IMR-90 (cell line): Measurements from ENCODE around the gene PODXL. TPM values are rescaled to one million over a fixed set of nuclear protein-coding genes. Genes with fewer than 3 reads are reported as not detected.

ENCODE experiments used
- ATAC-seq: fragments of 200-7000 bp; cut with Tn5 transposase; 2 replicates; pipeline ENCODE4 v1.9.1; 2020; ENCODE audit warnings: low read depth, mild to moderate bottlenecking, moderate library complexity
- BruUV-seq: library from RNA; stranded (reverse); fragments of 400-500 nt; replicated peaks from 2 replicates; lab custom pipeline; 2021; lab: Mats Ljungman, UMichigan
- CTCF ChIA-PET: fragments of 300-600 bp; formaldehyde crosslinking; extraction: SDS; loops from one replicate; lab custom pipeline; 2021; ENCODE audit warnings: antibody characterized with exemption; lab: Yijun Ruan, JAX
- POLR2A ChIA-PET: fragments of 300-600 bp; sonication (Branson Sonifier 250); formaldehyde crosslinking; loops from one replicate; lab custom pipeline; 2022; ENCODE audit warnings: antibody characterized with exemption; ENCODE audit not compliant: unreplicated experiment; lab: Charles Lee
- DNase-seq: peaks from one replicate; pipeline ENCODE4 v3.0.0; 2013
- H2AFZ ChIP-seq: replicated peaks from 2 replicates; pipeline ENCODE3; 2013; ENCODE audit warnings: low read length, mild to moderate bottlenecking; ENCODE audit not compliant: poor library complexity
- H2AK5ac ChIP-seq: 2 replicates; pipeline ENCODE4 v1.6.1; 2013; ENCODE audit warnings: low read depth, low read length, inconsistent platforms
- H2AK9ac ChIP-seq: replicated peaks from 2 replicates; pipeline ENCODE3; 2013; ENCODE audit warnings: mild to moderate bottlenecking, low read depth, low read length, moderate library complexity; ENCODE audit not compliant: poor library complexity
- H2BK120ac ChIP-seq: 2 replicates; pipeline ENCODE4 v1.6.1; 2013; ENCODE audit warnings: low read depth, low read length, inconsistent platforms
- H2BK15ac ChIP-seq: 3 replicates; pipeline ENCODE4 v1.6.1; 2013; ENCODE audit warnings: low read depth, low read length, inconsistent platforms
- H2BK20ac ChIP-seq: 2 replicates; pipeline ENCODE4 v1.6.1; 2013; ENCODE audit warnings: low read depth, mild to moderate bottlenecking, inconsistent platforms, low read length, moderate library complexity
- H2BK5ac ChIP-seq: 2 replicates; pipeline ENCODE4 v1.6.1; 2013; ENCODE audit warnings: mild to moderate bottlenecking, low read depth, low read length, inconsistent platforms; ENCODE audit not compliant: poor library complexity, severe bottlenecking
- H3K14ac ChIP-seq: replicated peaks from 2 replicates; pipeline ENCODE4 v1.6.1; 2013; ENCODE audit warnings: low read depth, low read length, inconsistent platforms
- H3K18ac ChIP-seq: 2 replicates; pipeline ENCODE4 v1.6.1; 2013; ENCODE audit warnings: low read depth, low read length, control low read depth
- H3K23ac ChIP-seq: 2 replicates; pipeline ENCODE4 v1.6.1; 2013; ENCODE audit warnings: low read depth, low read length, inconsistent platforms
- H3K27ac ChIP-seq: 2 replicates; pipeline ENCODE4 v1.5.1; 2013; ENCODE audit warnings: mild to moderate bottlenecking, control low read depth, low read length; ENCODE audit not compliant: insufficient read depth
- H3K27me3 ChIP-seq: 2 replicates; pipeline ENCODE4 v1.6.1; 2013; ENCODE audit warnings: low read length; ENCODE audit not compliant: control insufficient read depth, insufficient read depth
- H3K36me3 ChIP-seq: 2 replicates; pipeline ENCODE4 v1.6.1; 2013; ENCODE audit warnings: low read length, mixed read lengths; ENCODE audit not compliant: control insufficient read depth, insufficient read depth
- H3K4ac ChIP-seq: 2 replicates; pipeline ENCODE4 v1.6.1; 2013; ENCODE audit warnings: low read depth, low read length, inconsistent platforms
- H3K4me1 ChIP-seq: 2 replicates; pipeline ENCODE4 v1.6.1; 2013; ENCODE audit warnings: low read length, mixed read lengths; ENCODE audit not compliant: control insufficient read depth, insufficient read depth
- H3K4me2 ChIP-seq: 2 replicates; pipeline ENCODE4 v1.6.1; 2013; ENCODE audit warnings: low read depth, mild to moderate bottlenecking, control low read depth, low read length, moderate library complexity
- H3K4me3 ChIP-seq: 2 replicates; pipeline ENCODE4 v1.5.1; 2013; ENCODE audit warnings: low read depth, mild to moderate bottlenecking, control low read depth, low read length, moderate library complexity; ENCODE audit not compliant: insufficient read depth
- H3K56ac ChIP-seq: 2 replicates; pipeline ENCODE4 v1.6.1; 2013; ENCODE audit warnings: low read length, inconsistent platforms; ENCODE audit not compliant: insufficient read depth; ENCODE audit errors: extremely low read depth
- H3K79me1 ChIP-seq, 2 experiments: 2 replicates each; pipeline ENCODE4 v1.6.1; 2013; ENCODE audit warnings: low read length in 2 of 2, inconsistent platforms in 1 of 2, low read depth in 1 of 2
- H3K9ac ChIP-seq: 2 replicates; pipeline ENCODE4 v1.6.1; 2013; ENCODE audit warnings: low read depth, low read length, control low read depth
- H3K9me1 ChIP-seq: 2 replicates; pipeline ENCODE4 v1.6.1; 2013; ENCODE audit warnings: low read length, inconsistent platforms; ENCODE audit not compliant: insufficient read depth
- H3K9me3 ChIP-seq: 2 replicates; pipeline ENCODE4 v1.6.1; 2013; ENCODE audit warnings: low read length; ENCODE audit not compliant: control insufficient read depth, insufficient read depth
- H4K20me1 ChIP-seq: 2 replicates; pipeline ENCODE4 v1.6.1; 2013; ENCODE audit warnings: low read length, inconsistent platforms; ENCODE audit not compliant: insufficient read depth
- H4K5ac ChIP-seq: 2 replicates; pipeline ENCODE4 v1.6.1; 2013; ENCODE audit warnings: mild to moderate bottlenecking, low read depth, low read length, control low read depth
- H4K8ac ChIP-seq, 2 experiments: 2 replicates each; pipeline ENCODE4 v1.6.1; 2013; ENCODE audit warnings: low read depth in 2 of 2, low read length in 2 of 2, control low read depth in 1 of 2, inconsistent platforms in 1 of 2
- H4K91ac ChIP-seq: 2 replicates; pipeline ENCODE4 v1.6.1; 2013; ENCODE audit warnings: low read depth, low read length, inconsistent platforms; ENCODE audit not compliant: insufficient read depth
- ELK1 ChIP-seq: fragments of 150-350 bp; IDR thresholded peaks from 2 replicates; pipeline ENCODE4 v1.6.1; 2016; ENCODE audit warnings: low read depth, mild to moderate bottlenecking, low read length, moderate library complexity, borderline replicate concordance
- USF2 ChIP-seq: fragments of 150-350 bp; IDR thresholded peaks from 2 replicates; pipeline ENCODE4 v1.6.1; 2017; ENCODE audit warnings: mild to moderate bottlenecking, antibody characterized with exemption, low read length, low read depth
- WGBS, 2 experiments: methylation state at CpG; one replicate each; pipeline versions ENCODE4 v1.1.5 to v1.1.7; 2013; ENCODE audit warnings: missing lambda C conversion rate in 2 of 2; ENCODE audit not compliant: insufficient read length in 1 of 2; ENCODE audit errors: extremely low coverage in 2 of 2; 5-methylcytosine and 5-hydroxymethylcytosine counted together
- dilution Hi-C: fragments of 300-500 bp; cut with HindIII; formaldehyde crosslinking; loops from one replicate; pipeline ENCODE4 v1.14.3; 2018; ENCODE audit warnings: low sequenced_read_pairs; ENCODE audit not compliant: unreplicated experiment
- in situ Hi-C: fragments of 300-500 bp; cut with MboI; formaldehyde crosslinking; loops from 3 replicates; pipeline ENCODE4 v1.14.3; 2019; ENCODE audit warnings: low sequenced_read_pairs, inconsistent platforms, mixed read lengths
- intact Hi-C: fragments of 100-400 bp; cut with micrococcal nuclease; formaldehyde crosslinking; loops from 2 replicates; pipeline ENCODE4 v1.10.0; 2022
- polyA plus RNA-seq, 3 experiments: library from polyadenylated mRNA; depleted of rRNA; stranded (reverse); fragments of >200 nt; gene quantifications; 2 replicates each; pipeline ENCODE4 v1.2.3, GENCODE V29; 2012; ENCODE audit warnings: low replicate concordance in 1 of 3
- total RNA-seq: library from RNA; depleted of rRNA; stranded (reverse); fragments of >200 nt; gene quantifications from 2 replicates; pipeline ENCODE4 v1.2.3, GENCODE V29; 2012

The PODXL gene
- total and polyA plus RNA-seq, 2 of the 4 experiments (the other 2 are of a cell fraction) = 1.3 to 3.8 TPM

GRCh38 chr7:131499801-131500200 is 56.6 kb downstream of the PODXL start:
- Histone ChIP-seq H4K8ac (no peak overlapping the region), H3K27ac (no peak overlapping the region), H3K4ac (no peak overlapping the region), H2BK120ac (no peak overlapping the region), H2AK9ac (no peak overlapping the region), H3K4me1 (peaks cover 26% of the 10 kb centered on the region), H3K23ac (no peak overlapping the region), H2BK15ac (no peak overlapping the region), H3K9me3 (no peaks in the 10 kb centered on the region), H3K27me3 (no peaks in the 10 kb centered on the region), H2BK20ac (no peak overlapping the region), H4K20me1 (peaks cover 13% of the 10 kb centered on the region), H3K18ac (no peak overlapping the region), H4K5ac (no peak overlapping the region), H3K14ac (no peak overlapping the region), H3K4me2 (no peak overlapping the region), H3K4me3 (no peak overlapping the region), H3K9ac (no peak overlapping the region), H3K9me1 (peaks cover 27% of the 10 kb centered on the region), H2AFZ (no peak overlapping the region), H4K91ac (no peak overlapping the region), H2BK5ac (no peak overlapping the region), H3K56ac (no peak overlapping the region), H3K36me3 (peaks cover 3% of the 10 kb centered on the region; the same call in 1 of the 2 replicates), H2AK5ac (no peak overlapping the region), H3K79me1 (peaks cover 0 to 8% of the 10 kb centered on the region in 2 experiments; a peak in 2 of 4 replicates)
- no peak for TF ChIP-seq ELK1
- no peak for TF ChIP-seq USF2
- no TSS peak for BruUV-seq
- ATAC-seq (no peak), DNase-seq (no peak)
- WGBS, 2 experiments = 92% methylated on average over 4 of the region's 6 CpGs; no CpG with 5 or more reads in 1 of the 2 experiments
- POLR2A ChIA-PET = no interaction called here
- dilution Hi-C loops = no loop called here
- intact Hi-C loops = loop anchor here (2.0 kb wide), 1 partner anchor 391 kb away; no protein-coding TSS in a partner anchor
- CTCF ChIA-PET = interaction anchor here (0.8 kb wide), 1 partner anchor 125 kb away, joined by 3 read pairs; no protein-coding TSS in a partner anchor
- in situ Hi-C loops = no loop called here
